Esophagus (tissue), 2 donors: ENCODE data around the gene RIT2. TPM values are rescaled to one million over a fixed set of nuclear protein-coding genes. Genes with fewer than 3 reads are reported as not detected.

Source experiments
- H3K27ac ChIP-seq, 2 donors: one replicate each; pipeline ENCODE4 v1.5.1; 2013; ENCODE audit warnings: low read depth in 2 of 2, mild to moderate bottlenecking in 2 of 2, inconsistent platforms in 1 of 2, low read length in 1 of 2, moderate library complexity in 1 of 2
- H3K27me3 ChIP-seq, 2 donors: one replicate each; pipeline ENCODE4 v1.6.1; 2013; ENCODE audit warnings: low read length in 2 of 2, control low read depth in 1 of 2, mild to moderate bottlenecking in 1 of 2; ENCODE audit not compliant: insufficient read depth in 2 of 2, control insufficient read depth in 1 of 2
- H3K36me3 ChIP-seq, 2 donors: one replicate each; pipeline ENCODE4 v1.6.1; 2013; ENCODE audit warnings: low read length in 1 of 2; ENCODE audit not compliant: control insufficient read depth in 2 of 2, insufficient read depth in 2 of 2
- H3K4me1 ChIP-seq, 2 donors: one replicate each; pipeline ENCODE4 v1.6.1; 2013; ENCODE audit warnings: low read length in 1 of 2; ENCODE audit not compliant: control insufficient read depth in 2 of 2, insufficient read depth in 2 of 2
- H3K4me3 ChIP-seq, 2 donors: one replicate each; pipeline ENCODE4 v1.5.1; 2013; ENCODE audit warnings: low read length in 2 of 2, mild to moderate bottlenecking in 2 of 2, low read depth in 1 of 2, moderate library complexity in 1 of 2
- H3K9me3 ChIP-seq, 2 donors: one replicate each; pipeline ENCODE4 v1.6.1; 2013; ENCODE audit warnings: mild to moderate bottlenecking in 2 of 2, low read depth in 1 of 2, low read length in 1 of 2, moderate library complexity in 1 of 2; ENCODE audit not compliant: control insufficient read depth in 2 of 2, insufficient read depth in 1 of 2
- WGBS, 2 donors: extraction: QIAGEN DNeasy Blood & Tissue Kit; methylation state at CpG; one replicate each; pipeline ENCODE4 v1.1.7; 2013; 5-methylcytosine and 5-hydroxymethylcytosine counted together
- polyA plus RNA-seq, 2 donors: library from polyadenylated mRNA; stranded (reverse); fragments of 200-250 nt; gene quantifications; one replicate each; pipeline ENCODE4 v1.2.3, GENCODE V29; 2013
- donor health status: healthy with polysubstance abuse.
- donor health status: Bipolar disorder and iron deficiency.

RIT2 gene
- polyA plus RNA-seq: not detected

GRCh38 chr18:43115076-43115921, at the start of gene RIT2:
TSS of gene RIT2 (minus strand) at chr18:43115685.
- H3K9me3 ChIP-seq: no peaks in the 10 kb centered on the region
- no peaks in the 10 kb centered on the region for H3K27me3 ChIP-seq
- no peaks in the 10 kb centered on the region for H3K4me1 ChIP-seq
- no peak within 1 kb of the TSS for H3K27ac ChIP-seq
- WGBS, 2 donors: 72 to 74% methylated on average over 18 of the region's 18 CpGs
- H3K4me3 ChIP-seq: no peak within 1 kb of the TSS
- H3K36me3 ChIP-seq: no peaks in the 10 kb centered on the region

DNA sequence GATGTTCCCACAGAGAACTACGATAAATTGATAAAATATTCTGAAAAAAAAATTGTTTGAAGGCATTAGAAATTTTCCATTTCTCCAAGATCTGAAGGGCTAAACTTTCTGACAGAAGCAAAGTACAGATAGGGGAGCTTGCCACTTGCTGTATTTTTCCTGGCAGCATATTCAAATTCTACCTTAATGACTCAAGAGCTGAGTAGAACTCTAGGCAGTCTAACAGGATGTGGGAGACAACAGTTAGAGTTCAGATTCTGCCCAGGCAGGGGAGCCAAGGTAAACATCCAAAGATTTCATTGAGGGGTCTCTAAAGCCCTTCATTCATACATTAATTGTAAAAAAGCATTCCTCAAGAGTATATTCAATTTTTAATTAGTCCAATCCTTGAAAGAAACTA, 46.0 kb upstream of the RIT2 start:
- H3K4me3 ChIP-seq: no peak overlapping the region
- no peaks in the 10 kb centered on the region for H3K4me1 ChIP-seq
- no peaks in the 10 kb centered on the region for H3K27me3 ChIP-seq
- H3K9me3 ChIP-seq: peaks cover 0 to 3% of the 10 kb centered on the region in 2 donors
- H3K27ac ChIP-seq: no peak overlapping the region
- H3K36me3 ChIP-seq: no peaks in the 10 kb centered on the region
- WGBS, 2 donors: 55 to 80% methylated on average over 1 of the region's 1 CpG

- WGBS, 2 donors: 11 to 25% methylated on average over 1 of the region's 1 CpG
- H3K27me3 ChIP-seq: no peaks in the 10 kb centered on the region
- H3K36me3 ChIP-seq: no peaks in the 10 kb centered on the region
- H3K27ac ChIP-seq: no peak overlapping the region
- H3K4me3 ChIP-seq: no peak overlapping the region
- peaks cover 0 to 3% of the 10 kb centered on the region in 2 donors for H3K9me3 ChIP-seq
- no peaks in the 10 kb centered on the region for H3K4me1 ChIP-seq
These were observed 45.0 kb upstream of the RIT2 start for GRCh38 chr18:43160509-43160908.

DNA sequence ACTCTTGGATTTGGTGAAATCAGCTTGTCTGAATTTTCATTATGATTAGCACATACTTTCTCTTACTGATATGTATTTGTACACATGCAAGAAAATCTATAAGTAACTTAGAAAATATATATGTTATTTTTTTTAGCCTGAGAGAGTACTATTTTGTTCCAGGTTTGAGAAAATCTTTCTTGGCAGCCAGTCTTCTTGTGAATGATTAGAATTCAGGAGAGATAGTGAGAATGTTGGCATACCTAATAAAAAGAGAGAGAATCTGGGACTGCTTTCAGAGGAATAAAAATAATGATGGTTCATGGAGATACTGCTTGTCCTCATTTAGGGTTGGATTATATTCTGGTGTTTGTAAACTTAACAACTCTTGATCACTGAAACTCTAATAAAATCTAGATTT, 44.4 kb upstream of the RIT2 start:
- H3K9me3 ChIP-seq: peaks cover 0 to 3% of the 10 kb centered on the region in 2 donors
- no peaks in the 10 kb centered on the region for H3K36me3 ChIP-seq
- H3K4me1 ChIP-seq: no peaks in the 10 kb centered on the region
- no peak overlapping the region for H3K27ac ChIP-seq
- H3K4me3 ChIP-seq: no peak overlapping the region
- no peaks in the 10 kb centered on the region for H3K27me3 ChIP-seq

GRCh38 chr18:43159086-43159770, 43.7 kb upstream of the RIT2 start:
- Histone ChIP-seq H3K4me3 (no peak overlapping the region), H3K36me3 (no peaks in the 10 kb centered on the region), H3K4me1 (no peaks in the 10 kb centered on the region), H3K27ac (no peak overlapping the region), H3K9me3 (peaks cover 0 to 3% of the 10 kb centered on the region in 2 donors), H3K27me3 (no peaks in the 10 kb centered on the region)
- 81 to 83% methylated on average over 5 of the region's 5 CpGs for WGBS, 2 donors

GRCh38 chr18:43158381-43158780, 42.9 kb upstream of the RIT2 start:
- H3K27ac ChIP-seq: no peak overlapping the region
- no peaks in the 10 kb centered on the region for H3K4me1 ChIP-seq
- WGBS, 2 donors: 46 to 47% methylated on average over 2 of the region's 2 CpGs
- peaks cover 0 to 3% of the 10 kb centered on the region in 2 donors for H3K9me3 ChIP-seq
- H3K4me3 ChIP-seq: no peak overlapping the region
- H3K36me3 ChIP-seq: no peaks in the 10 kb centered on the region
- H3K27me3 ChIP-seq: no peaks in the 10 kb centered on the region

DNA sequence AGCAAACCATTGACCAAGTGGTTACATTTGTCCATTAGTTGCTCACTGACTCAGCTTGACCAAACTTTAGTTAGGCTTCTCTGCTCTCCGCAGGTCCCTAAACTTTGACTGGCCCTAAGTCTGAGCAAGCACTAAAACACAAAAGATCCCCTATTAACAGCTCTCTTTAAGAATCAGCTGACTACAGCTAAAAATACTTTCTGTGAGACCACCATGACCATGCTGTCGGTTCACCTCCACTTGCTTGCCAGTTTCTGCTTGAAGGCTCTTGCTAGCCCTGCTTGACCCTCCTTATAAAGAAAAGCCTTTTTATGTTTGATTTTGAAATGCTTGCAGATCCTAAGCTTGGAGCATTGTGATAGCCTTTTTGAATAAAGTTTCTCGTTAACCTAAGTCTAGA, 40.4 kb upstream of the RIT2 start:
- WGBS, 2 donors: 80 to 83% methylated on average over 3 of the region's 3 CpGs

DNA sequence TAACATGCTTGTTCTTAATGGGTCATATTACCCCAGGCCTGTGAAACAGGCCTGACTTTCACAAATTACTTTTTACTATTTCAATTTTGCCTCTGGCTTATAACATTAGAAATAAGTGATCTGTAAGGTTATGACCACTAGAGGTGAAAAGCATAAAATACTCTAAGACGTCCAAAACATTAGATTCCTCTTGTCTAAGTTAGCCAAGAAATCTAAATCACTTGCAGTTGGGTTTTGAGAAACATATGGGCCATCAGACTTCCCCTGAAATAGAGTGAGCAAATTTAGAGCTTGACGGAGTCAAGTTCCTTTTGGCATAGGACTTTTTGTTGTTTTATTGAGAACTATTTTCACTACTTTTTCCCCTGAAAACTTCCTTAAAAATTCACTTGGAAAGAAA, 32.7 kb upstream of the RIT2 start:
- Histone ChIP-seq H3K27me3 (no peaks in the 10 kb centered on the region), H3K4me3 (no peak overlapping the region), H3K36me3 (no peaks in the 10 kb centered on the region), H3K9me3 (no peaks in the 10 kb centered on the region), H3K27ac (no peak overlapping the region), H3K4me1 (no peaks in the 10 kb centered on the region)
- 63 to 76% methylated on average over 2 of the region's 2 CpGs for WGBS, 2 donors

More for the DNA sequence above, 40.4 kb upstream of the RIT2 start:
- H3K27ac ChIP-seq: no peak overlapping the region
- no peaks in the 10 kb centered on the region for H3K36me3 ChIP-seq
- no peak overlapping the region for H3K4me3 ChIP-seq
- no peaks in the 10 kb centered on the region for H3K4me1 ChIP-seq
- no peaks in the 10 kb centered on the region for H3K9me3 ChIP-seq
- no peaks in the 10 kb centered on the region for H3K27me3 ChIP-seq

DNA sequence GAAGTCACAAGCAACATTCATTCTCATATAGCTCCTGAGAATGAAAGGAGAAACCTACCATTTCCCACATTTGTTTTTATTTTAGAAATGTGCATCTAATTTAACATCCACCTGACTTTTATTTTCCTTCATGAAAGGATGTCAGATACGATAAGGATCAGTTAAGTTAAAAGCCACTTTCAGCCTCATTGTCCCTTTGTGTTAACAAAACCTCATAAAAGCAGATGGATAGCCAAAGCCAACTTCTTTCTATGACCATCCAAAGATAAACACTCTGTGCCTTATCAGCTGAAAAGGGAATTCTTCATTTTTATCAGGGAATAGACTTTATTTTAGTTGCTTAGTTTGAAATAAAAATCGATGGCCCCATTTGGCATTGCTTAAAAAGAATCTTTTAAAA, 25.7 kb upstream of the RIT2 start:
- no peaks in the 10 kb centered on the region for H3K36me3 ChIP-seq

More for the DNA sequence above, 25.7 kb upstream of the RIT2 start:
- no peaks in the 10 kb centered on the region for H3K27me3 ChIP-seq
- H3K4me1 ChIP-seq: no peaks in the 10 kb centered on the region
- no peak overlapping the region for H3K4me3 ChIP-seq
- H3K27ac ChIP-seq: no peak overlapping the region
- peaks cover 0 to 2% of the 10 kb centered on the region in 2 donors for H3K9me3 ChIP-seq
- WGBS, 2 donors: 29 to 30% methylated on average over 2 of the region's 2 CpGs
